Measurements from ENCODE around the gene BOK. TPM values are rescaled to one million over a fixed set of nuclear protein-coding genes. Genes with fewer than 3 reads are reported as not detected.

The BOK gene
- total and polyA plus RNA-seq, 2 of the 13 experiments (the other 11 are each of a cell fraction or from before 2014, with no cell fraction given): 35.5 to 39.2 TPM

DNA sequence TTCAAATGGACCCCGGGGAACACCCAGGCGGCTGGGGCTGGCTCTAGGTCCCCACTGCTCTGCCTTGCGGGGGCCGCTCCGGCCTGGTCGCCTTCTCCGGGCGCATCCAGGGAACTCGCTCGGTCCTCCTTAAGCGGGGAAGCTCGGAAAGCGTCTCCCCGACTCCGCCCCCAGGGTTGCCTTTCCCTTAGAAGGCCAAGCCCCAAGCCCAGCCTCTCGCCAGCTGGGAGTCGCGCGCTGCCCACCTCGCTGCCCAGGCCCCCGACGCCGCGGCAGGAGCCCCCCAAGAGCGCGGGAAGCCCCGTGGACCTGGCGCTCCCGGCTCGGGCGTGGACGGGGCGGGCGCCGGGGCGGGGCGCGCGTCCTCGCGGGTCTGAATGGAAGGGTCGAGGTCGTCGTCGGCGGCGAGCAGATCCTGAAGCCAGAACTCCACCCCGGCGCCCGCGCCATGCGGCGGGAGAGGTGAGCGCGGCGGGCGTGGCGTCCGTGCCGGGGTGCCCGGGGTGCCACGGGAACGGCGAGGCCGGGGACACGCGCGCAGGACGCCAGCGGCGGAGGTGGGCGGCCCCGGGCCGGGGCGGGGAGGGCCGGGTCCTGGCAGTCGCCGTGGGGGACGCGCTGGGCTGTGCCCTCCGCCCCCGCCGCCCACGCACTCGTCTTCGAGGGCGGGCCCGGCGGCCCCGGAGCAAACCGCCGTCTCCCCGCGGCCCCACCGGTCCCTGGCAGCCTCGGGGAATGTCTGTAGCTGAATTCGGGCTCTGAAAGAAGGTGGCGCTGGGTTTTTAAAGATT lies at the start of gene BOK (continued):
- TF ChIP-seq, protein P1, sequence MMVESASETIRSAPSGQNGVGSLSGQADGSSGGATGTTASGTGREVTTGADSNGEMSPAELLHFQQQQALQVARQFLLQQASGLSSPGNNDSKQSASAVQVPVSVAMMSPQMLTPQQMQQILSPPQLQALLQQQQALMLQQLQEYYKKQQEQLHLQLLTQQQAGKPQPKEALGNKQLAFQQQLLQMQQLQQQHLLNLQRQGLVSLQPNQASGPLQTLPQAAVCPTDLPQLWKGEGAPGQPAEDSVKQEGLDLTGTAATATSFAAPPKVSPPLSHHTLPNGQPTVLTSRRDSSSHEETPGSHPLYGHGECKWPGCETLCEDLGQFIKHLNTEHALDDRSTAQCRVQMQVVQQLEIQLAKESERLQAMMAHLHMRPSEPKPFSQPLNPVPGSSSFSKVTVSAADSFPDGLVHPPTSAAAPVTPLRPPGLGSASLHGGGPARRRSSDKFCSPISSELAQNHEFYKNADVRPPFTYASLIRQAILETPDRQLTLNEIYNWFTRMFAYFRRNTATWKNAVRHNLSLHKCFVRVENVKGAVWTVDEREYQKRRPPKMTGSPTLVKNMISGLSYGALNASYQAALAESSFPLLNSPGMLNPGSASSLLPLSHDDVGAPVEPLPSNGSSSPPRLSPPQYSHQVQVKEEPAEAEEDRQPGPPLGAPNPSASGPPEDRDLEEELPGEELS (CRISPR knock-in tag; IDR thresholded peaks at IDR 0.05): no peak
- TF ChIP-seq ZNF432 (CRISPR knock-in tag; IDR thresholded peaks at IDR 0.05; ENCODE audit: borderline replicate concordance): no peak
- peak; percentile 38; the same call in 1 of the 2 replicates for TF ChIP-seq GATAD1 (CRISPR knock-in tag; IDR thresholded peaks at IDR 0.05)
- no peak for TF ChIP-seq GTF3A (CRISPR knock-in tag; conservative IDR thresholded peaks at IDR 0.05)
- no peak for TF ChIP-seq ZNF510 (CRISPR knock-in tag; IDR thresholded peaks at IDR 0.05; ENCODE audit: low read depth)
- TF ChIP-seq IRF2 (CRISPR knock-in tag; IDR thresholded peaks at IDR 0.05): 0 out of 2 replicates have a peak, but pooled peaks have one; percentile 45
- TF ChIP-seq ZFP90 (CRISPR knock-in tag; IDR thresholded peaks at IDR 0.05; ENCODE audit: borderline replicate concordance): 0 out of 2 replicates have a peak, but pooled peaks have one; percentile 41
- no peak for TF ChIP-seq ZNF749 (CRISPR knock-in tag; IDR thresholded peaks at IDR 0.05; ENCODE audit: borderline replicate concordance)
- peak; percentile 63 for TF ChIP-seq POLR2AphosphoS5 (IDR thresholded peaks at IDR 0.05; ENCODE audit: low read depth, low read length)
- TF ChIP-seq ZSCAN29 (CRISPR knock-in tag; conservative IDR thresholded peaks at IDR 0.05): peak; percentile 54; the same call in 1 of the 2 replicates
- TF ChIP-seq MYC (CRISPR knock-in tag; IDR thresholded peaks at IDR 0.05; ENCODE audit: borderline replicate concordance): no peak
- TF ChIP-seq, protein P2, sequence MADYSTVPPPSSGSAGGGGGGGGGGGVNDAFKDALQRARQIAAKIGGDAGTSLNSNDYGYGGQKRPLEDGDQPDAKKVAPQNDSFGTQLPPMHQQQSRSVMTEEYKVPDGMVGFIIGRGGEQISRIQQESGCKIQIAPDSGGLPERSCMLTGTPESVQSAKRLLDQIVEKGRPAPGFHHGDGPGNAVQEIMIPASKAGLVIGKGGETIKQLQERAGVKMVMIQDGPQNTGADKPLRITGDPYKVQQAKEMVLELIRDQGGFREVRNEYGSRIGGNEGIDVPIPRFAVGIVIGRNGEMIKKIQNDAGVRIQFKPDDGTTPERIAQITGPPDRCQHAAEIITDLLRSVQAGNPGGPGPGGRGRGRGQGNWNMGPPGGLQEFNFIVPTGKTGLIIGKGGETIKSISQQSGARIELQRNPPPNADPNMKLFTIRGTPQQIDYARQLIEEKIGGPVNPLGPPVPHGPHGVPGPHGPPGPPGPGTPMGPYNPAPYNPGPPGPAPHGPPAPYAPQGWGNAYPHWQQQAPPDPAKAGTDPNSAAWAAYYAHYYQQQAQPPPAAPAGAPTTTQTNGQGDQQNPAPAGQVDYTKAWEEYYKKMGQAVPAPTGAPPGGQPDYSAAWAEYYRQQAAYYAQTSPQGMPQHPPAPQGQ (CRISPR knock-in tag; IDR thresholded peaks at IDR 0.05; ENCODE audit: borderline replicate concordance): no peak
- TF ChIP-seq, protein P3, sequence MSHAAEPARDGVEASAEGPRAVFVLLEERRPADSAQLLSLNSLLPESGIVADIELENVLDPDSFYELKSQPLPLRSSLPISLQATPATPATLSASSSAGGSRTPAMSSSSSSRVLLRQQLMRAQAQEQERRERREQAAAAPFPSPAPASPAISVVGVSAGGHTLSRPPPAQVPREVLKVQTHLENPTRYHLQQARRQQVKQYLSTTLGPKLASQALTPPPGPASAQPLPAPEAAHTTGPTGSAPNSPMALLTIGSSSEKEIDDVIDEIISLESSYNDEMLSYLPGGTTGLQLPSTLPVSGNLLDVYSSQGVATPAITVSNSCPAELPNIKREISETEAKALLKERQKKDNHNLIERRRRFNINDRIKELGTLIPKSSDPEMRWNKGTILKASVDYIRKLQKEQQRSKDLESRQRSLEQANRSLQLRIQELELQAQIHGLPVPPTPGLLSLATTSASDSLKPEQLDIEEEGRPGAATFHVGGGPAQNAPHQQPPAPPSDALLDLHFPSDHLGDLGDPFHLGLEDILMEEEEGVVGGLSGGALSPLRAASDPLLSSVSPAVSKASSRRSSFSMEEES (CRISPR knock-in tag; IDR thresholded peaks at IDR 0.05): no peak
- TF ChIP-seq, protein P4, sequence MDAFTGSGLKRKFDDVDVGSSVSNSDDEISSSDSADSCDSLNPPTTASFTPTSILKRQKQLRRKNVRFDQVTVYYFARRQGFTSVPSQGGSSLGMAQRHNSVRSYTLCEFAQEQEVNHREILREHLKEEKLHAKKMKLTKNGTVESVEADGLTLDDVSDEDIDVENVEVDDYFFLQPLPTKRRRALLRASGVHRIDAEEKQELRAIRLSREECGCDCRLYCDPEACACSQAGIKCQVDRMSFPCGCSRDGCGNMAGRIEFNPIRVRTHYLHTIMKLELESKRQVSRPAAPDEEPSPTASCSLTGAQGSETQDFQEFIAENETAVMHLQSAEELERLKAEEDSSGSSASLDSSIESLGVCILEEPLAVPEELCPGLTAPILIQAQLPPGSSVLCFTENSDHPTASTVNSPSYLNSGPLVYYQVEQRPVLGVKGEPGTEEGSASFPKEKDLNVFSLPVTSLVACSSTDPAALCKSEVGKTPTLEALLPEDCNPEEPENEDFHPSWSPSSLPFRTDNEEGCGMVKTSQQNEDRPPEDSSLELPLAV (CRISPR knock-in tag; conservative IDR thresholded peaks at IDR 0.05; ENCODE audit: low read depth): no peak
- TF ChIP-seq, protein P5, sequence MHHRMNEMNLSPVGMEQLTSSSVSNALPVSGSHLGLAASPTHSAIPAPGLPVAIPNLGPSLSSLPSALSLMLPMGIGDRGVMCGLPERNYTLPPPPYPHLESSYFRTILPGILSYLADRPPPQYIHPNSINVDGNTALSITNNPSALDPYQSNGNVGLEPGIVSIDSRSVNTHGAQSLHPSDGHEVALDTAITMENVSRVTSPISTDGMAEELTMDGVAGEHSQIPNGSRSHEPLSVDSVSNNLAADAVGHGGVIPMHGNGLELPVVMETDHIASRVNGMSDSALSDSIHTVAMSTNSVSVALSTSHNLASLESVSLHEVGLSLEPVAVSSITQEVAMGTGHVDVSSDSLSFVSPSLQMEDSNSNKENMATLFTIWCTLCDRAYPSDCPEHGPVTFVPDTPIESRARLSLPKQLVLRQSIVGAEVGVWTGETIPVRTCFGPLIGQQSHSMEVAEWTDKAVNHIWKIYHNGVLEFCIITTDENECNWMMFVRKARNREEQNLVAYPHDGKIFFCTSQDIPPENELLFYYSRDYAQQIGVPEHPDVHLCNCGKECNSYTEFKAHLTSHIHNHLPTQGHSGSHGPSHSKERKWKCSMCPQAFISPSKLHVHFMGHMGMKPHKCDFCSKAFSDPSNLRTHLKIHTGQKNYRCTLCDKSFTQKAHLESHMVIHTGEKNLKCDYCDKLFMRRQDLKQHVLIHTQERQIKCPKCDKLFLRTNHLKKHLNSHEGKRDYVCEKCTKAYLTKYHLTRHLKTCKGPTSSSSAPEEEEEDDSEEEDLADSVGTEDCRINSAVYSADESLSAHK (CRISPR knock-in tag; IDR thresholded peaks at IDR 0.05; ENCODE audit: borderline replicate concordance): no peak
- TF ChIP-seq NFIB (CRISPR knock-in tag; IDR thresholded peaks at IDR 0.05; ENCODE audit: borderline replicate concordance): no peak
- no peak for TF ChIP-seq SCMH1 (CRISPR knock-in tag; IDR thresholded peaks at IDR 0.05; ENCODE audit: borderline replicate concordance)
- no peak for TF ChIP-seq HMGA1 (CRISPR knock-in tag; conservative IDR thresholded peaks at IDR 0.05)
